Right lung (tissue), 10 donors: ENCODE results near the gene TAOK3. TPM values are rescaled to one million over a fixed set of nuclear protein-coding genes. Genes with fewer than 3 reads are reported as not detected.
A peak's percentile ranks its signal among the peaks of the same experiment; 100 is the strongest.
"Not testable (repeated sequence)": the region's sequence is repeated elsewhere in the genome, so short reads cannot be mapped to it uniquely, and the experiment has no call there.

ENCODE experiments used
- DNase-seq, 2 donors: peaks; one replicate each; pipeline ENCODE4 v3.0.0-alpha.2; 2013
- long read RNA-seq, 8 donors: transcript quantifications; one replicate each; lab custom pipeline, GENCODE V29; 2026
- polyA plus RNA-seq, 5 donors: library from polyadenylated mRNA; unstranded; fragments of 120-200 nt; gene quantifications; one replicate each; pipeline versions ENCODE4 v1.2.1 to v1.2.3, GENCODE V29; 2013; ENCODE audit warnings: inconsistent platforms in 1 of 5, low replicate concordance in 1 of 5; ENCODE audit not compliant: insufficient read length in 5 of 5, insufficient read depth in 1 of 5

TAOK3 gene
- polyA plus RNA-seq = 10 to 100 TPM; 40.9 to 63.3 (median 46.4) TPM
- long read RNA-seq, donor 1, transcript TAOK3-205 (2 exons, 777 nt) = major isoform, 6 of 61 reads
- long read RNA-seq, donor 1, partial matches to known transcripts = 45 of 61 reads
- long read RNA-seq, donor 1, other reads (novel, unspliced or antisense) = 5 of 61 reads
- long read RNA-seq, donor 2, partial matches to known transcripts = 0 of 2 reads
- long read RNA-seq, donor 2, other reads (novel, unspliced or antisense) = 0 of 2 reads
- long read RNA-seq, donor 3, transcript TAOK3-205 (2 exons, 777 nt) = major isoform, 6 of 44 reads
- long read RNA-seq, donor 3, partial matches to known transcripts = 30 of 44 reads
- long read RNA-seq, donor 3, other reads (novel, unspliced or antisense) = 6 of 44 reads
- long read RNA-seq, donor 4, transcript TAOK3-205 (2 exons, 777 nt) = major isoform, 5 of 8 reads
- long read RNA-seq, donor 4, partial matches to known transcripts = 0 of 8 reads
- long read RNA-seq, donor 4, other reads (novel, unspliced or antisense) = 0 of 8 reads
- long read RNA-seq, donor 5, full-length matches to known transcripts = 2 of 7 reads
- long read RNA-seq, donor 5, partial matches to known transcripts = 0 of 7 reads
- long read RNA-seq, donor 5, other reads (novel, unspliced or antisense) = 5 of 7 reads
- long read RNA-seq, donor 6, full-length matches to known transcripts = 6 of 74 reads
- long read RNA-seq, donor 6, partial matches to known transcripts = 9 of 74 reads
- long read RNA-seq, donor 6, other reads (novel, unspliced or antisense) = 59 of 74 reads
- long read RNA-seq, donor 7, partial matches to known transcripts = 30 of 31 reads
- long read RNA-seq, donor 7, other reads (novel, unspliced or antisense) = 0 of 31 reads
- long read RNA-seq, donor 8, partial matches to known transcripts = 0 of 7 reads
- long read RNA-seq, donor 8, other reads (novel, unspliced or antisense) = 5 of 7 reads

GRCh38 chr12:118372541-118373495 is at the start of gene TAOK3:
TSS of gene TAOK3 (minus strand) at chr12:118372907. CDS start at chr12:118255567, 117,340 bp downstream.
- DNase-seq = peak; percentile 96

DNA sequence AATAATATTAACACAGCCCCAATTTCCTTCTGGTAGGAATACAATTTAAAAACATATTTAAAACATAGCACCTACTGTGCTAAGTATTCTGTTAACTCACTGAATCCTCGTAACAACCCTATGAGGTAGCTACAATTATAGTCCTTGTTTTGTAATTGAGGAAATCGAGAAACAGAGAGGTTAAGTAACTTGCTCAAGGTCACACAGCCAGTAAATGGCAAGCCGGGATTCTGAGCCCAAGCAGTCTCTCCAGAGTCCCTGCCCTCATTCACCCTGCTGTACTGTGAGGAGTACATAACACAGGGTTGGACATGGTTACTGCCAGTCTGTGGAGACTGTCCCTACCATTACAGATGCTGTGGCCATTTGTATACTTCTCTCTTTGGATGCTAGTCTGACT is 48.0 kb upstream of the TAOK3 start:
- no peak for DNase-seq

GRCh38 chr12:118418385-118419057 is 45.8 kb upstream of the TAOK3 start:
- DNase-seq = no peak

DNA sequence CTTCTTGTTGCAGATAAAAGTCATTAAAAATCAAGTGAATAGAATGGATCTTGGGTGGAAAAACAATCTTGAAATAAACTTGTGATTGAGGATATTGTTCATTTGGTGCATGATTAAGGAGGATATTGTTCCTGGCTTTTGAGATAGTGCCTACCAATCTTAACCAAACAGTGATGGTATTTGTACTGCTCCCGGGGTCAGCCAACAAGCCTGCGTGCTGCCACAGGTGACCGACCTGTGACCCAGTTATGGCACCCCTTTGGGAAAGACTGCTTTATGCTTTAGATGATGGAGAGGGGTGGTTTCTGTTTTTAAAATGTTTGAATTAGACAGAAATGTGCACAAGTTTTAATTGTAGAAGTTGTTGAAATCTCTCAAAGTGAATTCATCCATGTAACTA is 45.2 kb upstream of the TAOK3 start:
- DNase-seq = no peak

GRCh38 chr12:118409834-118410233 is 37.1 kb upstream of the TAOK3 start:
- no peak for DNase-seq

GRCh38 chr12:118408241-118408640 is 35.5 kb upstream of the TAOK3 start:
- not testable (repeated sequence) for DNase-seq

DNA sequence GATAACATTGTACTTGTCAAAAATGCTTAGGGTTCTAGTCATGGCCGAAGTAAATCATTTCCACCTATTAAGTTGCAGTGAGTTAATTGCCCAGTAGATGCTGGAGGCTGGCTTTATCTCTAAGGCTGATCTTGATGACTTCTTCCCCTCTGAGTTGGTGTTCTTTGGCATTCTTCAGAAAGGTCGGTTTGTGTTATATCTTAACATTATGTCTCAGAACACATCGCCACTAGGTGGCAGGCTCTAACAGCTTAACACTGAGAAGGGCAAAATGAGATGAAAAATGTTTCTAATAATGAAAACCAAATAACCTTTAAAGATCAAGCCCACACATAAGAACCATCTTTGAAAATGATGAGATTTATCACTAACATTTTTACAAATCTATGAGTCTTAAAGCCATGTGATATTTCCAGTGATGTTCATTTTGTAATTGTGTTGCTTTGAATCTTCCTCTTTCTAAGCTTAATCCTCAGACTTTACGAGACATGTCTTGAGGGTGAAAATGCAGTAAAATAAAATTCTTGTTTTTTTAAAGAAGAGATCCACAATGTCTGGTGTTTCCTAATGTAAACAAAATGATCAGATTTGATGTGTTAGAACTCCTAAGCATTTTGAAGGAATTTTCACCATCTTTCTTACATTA is 32.3 kb upstream of the TAOK3 start:
- DNase-seq = peak; percentile 11 to 32

GRCh38 chr12:118402251-118402650 is 29.5 kb upstream of the TAOK3 start:
- no peak for DNase-seq

DNA sequence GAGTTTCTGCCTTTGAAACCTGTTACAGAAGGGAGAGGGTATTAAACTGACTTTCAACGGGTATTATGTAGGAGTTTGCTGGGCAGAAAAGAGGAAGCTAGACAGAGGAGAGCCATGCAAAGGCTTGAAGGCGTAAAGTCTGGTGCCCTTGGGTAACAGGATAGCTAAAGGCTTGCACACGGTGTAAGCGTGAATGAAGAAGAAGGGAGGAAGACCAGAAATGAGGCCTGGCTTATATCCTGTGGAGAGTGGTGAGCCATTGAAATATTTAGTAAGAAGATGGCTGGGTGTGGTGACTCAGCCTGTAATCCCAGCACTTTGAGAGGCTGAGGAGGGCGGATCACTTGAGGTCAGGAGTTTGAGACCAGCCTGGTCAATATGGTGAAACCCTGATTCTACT is 26.2 kb upstream of the TAOK3 start:
- DNase-seq = no peak

GRCh38 chr12:118398524-118398923 is 25.8 kb upstream of the TAOK3 start:
- no peak for DNase-seq

GRCh38 chr12:118397708-118398440 is 25.2 kb upstream of the TAOK3 start:
- DNase-seq = peak; percentile 41 to 55

- DNase-seq = no peak
Measured at GRCh38 chr12:118391836-118392235, 19.1 kb upstream of the TAOK3 start.

DNA sequence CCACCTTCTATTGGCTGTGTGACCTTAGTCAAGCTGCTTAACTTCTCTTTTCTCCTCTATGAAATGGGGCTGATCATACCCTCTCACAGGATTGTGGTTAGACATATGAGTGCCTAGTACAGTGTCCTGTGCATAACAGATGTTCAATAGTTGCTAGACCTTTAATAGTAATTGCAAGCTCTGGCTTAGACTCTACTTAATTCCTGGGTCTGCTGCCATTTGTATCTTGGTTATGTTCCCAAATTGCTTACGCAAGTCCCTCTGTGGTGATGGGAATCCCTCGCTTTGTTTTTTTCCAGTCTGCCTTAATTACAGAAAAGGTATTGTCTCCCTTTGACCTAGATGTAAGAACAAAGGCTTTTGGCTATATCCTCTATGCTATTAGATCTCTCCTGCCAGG is 18.7 kb upstream of the TAOK3 start:
- no peak for DNase-seq

GRCh38 chr12:118377884-118378470 is 5.3 kb upstream of the TAOK3 start:
- DNase-seq = peak in 1 of 2 donors; percentile 61

DNA sequence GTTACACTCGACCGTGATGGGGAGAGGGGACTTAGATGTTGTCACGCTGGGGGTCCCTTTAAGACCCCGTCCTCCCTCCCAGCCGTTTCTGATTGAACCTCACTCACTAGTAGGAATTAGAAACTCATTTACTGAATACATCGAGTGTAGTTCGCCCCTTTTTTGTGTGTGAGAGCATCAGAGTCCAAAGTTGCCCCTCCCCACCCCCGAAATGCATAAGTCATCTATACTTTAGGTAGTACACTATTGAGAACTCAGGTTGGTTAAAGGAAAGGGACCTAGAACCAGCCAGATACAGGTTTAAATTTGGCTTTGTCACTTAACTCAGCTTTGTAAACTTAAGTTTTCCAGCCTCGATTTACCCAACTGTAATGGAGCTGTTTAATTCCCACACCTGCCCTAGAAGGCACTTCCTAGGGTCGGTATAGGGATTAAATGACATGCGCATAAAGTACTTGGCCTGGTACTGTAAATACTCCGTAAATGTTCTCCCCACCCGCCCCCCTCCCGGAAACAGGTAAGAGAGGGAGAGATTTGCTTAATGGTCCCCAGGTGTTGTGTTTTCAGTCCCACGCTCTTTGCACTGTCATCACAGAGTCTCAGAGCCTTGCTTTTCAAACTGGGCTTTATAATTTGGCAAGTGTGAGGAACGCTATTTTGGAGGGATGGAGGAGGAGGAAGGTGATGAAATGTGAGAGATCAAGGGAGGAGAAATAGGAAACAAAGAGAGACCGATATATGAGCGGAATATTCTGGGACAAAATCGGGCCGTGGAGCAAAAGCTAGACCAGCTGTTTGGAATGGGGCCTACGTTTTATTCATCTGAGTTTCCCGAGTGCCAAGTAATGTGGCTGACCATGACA is 4.5 kb upstream of the TAOK3 start:
- no peak for DNase-seq

DNA sequence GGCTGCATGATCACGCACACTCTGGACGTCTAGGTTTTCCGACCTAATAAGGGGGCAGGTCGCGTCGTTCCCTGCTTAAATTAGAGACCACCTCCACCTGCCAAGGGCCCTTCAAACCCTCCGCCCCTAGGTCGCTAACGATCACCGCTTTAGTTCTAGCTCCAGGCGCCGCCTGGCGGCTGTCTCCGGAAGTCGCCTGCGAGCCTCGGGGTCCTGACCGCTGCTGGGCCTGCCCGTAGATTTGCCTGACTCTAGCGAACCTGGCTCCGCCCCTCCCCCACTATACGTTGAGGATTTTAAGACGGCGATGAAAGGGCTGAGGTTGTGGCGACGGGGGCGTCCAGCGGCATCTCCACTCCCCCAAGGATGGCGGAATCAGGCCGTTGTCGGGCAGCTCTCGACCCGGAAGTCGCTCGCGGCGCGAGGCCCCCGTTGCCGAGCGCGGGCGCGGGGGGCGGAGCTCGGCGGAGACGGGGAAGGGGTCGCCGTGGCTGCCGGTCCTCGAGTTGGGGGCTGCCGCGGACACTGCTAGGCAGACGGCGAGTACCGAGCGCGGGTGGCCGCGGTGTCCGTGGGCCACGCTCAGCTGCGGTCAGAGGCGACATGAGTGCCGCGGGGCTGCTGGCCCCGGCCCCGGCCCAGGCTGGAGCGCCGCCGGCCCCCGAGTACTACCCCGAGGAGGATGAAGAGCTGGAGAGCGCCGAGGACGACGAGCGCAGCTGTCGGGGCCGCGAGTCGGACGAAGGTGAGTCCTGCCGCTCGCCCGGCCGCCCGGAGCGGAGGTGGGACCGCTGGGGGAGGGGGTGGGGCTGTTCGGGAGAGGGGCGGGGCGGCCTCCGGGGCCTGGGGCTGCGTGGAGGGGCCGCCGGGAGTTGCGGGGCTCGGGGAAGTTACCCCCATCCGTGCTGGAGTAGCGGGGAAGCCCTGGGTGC is 3.6 kb upstream of the TAOK3 start, which contains the start of gene SUDS3:
TSS of gene SUDS3 (plus strand) at position 467 of the 932 bp plus-strand sequence. CDS start at position 604, 137 bp downstream.
- DNase-seq = peak; percentile 90 to 94

GRCh38 chr12:118375348-118375747 is 2.6 kb upstream of the TAOK3 start:
- DNase-seq = no peak
